Common myeloid progenitor, CD34-positive (primary cell): ENCODE measurements around the gene C16orf96.
A peak's percentile ranks its signal among the peaks of the same experiment; 100 is the strongest.

ENCODE experiments used
- CTCF ChIA-PET: fragments of 350-600 bp; sonication (Branson Sonifier 250); formaldehyde crosslinking; loops from one replicate; lab custom pipeline; 2021; ENCODE audit warnings: antibody characterized with exemption; lab: Charles Lee
- POLR2A ChIA-PET: fragments of 350-600 bp; sonication (Branson Sonifier 250); formaldehyde crosslinking; loops from one replicate; lab custom pipeline; 2021; ENCODE audit warnings: antibody characterized with exemption; lab: Charles Lee
- DNase-seq, 3 donors: peaks; one replicate each; pipeline versions ENCODE4 v3.0.0 to v3.0.0-alpha.2; 2013
- H3K27ac ChIP-seq, 2 experiments: 1 replicate in 1 of 2; 2 replicates in 1 of 2; pipeline ENCODE4 v1.7.0; 2013; ENCODE audit warnings: inconsistent platforms in 2 of 2, low read length in 2 of 2, mild to moderate bottlenecking in 2 of 2, low read depth in 1 of 2, moderate library complexity in 1 of 2; ENCODE audit not compliant: severe bottlenecking in 2 of 2, insufficient read depth in 1 of 2, poor library complexity in 1 of 2
- H3K27me3 ChIP-seq, 5 experiments: replicated peaks in 2 of 5; 1 replicate in 3 of 5; 2 replicates in 2 of 5; pipeline versions ENCODE4 v1.6.1 to v1.7.0; 2013; ENCODE audit warnings: low read length in 4 of 5, mild to moderate bottlenecking in 2 of 5, moderate library complexity in 2 of 5, inconsistent platforms in 1 of 5; ENCODE audit not compliant: insufficient read depth in 5 of 5, control insufficient read depth in 4 of 5
- H3K36me3 ChIP-seq, 4 experiments: 1 replicate in 2 of 4; 2 replicates in 2 of 4; pipeline versions ENCODE4 v1.6.1 to v1.7.0; 2013; ENCODE audit warnings: low read length in 3 of 4, control low read depth in 1 of 4, mild to moderate bottlenecking in 1 of 4; ENCODE audit not compliant: control insufficient read depth in 4 of 4, insufficient read depth in 4 of 4
- H3K4me1 ChIP-seq, 4 experiments: 1 replicate in 3 of 4; 2 replicates in 1 of 4; pipeline versions ENCODE4 v1.6.1 to v1.7.1; 2013; ENCODE audit warnings: low read length in 3 of 4, mild to moderate bottlenecking in 3 of 4, control low read depth in 1 of 4, inconsistent platforms in 1 of 4, moderate library complexity in 1 of 4; ENCODE audit not compliant: control insufficient read depth in 4 of 4, insufficient read depth in 4 of 4; ENCODE audit errors: control extremely low read depth in 1 of 4
- H3K4me3 ChIP-seq, 7 experiments: 1 replicate in 4 of 7; 2 replicates in 3 of 7; pipeline versions ENCODE4 v1.5.1 to v1.7.0; 2013; ENCODE audit warnings: mild to moderate bottlenecking in 7 of 7, low read length in 6 of 7, moderate library complexity in 6 of 7, inconsistent platforms in 2 of 7, low read depth in 2 of 7, control low read depth in 1 of 7; ENCODE audit not compliant: insufficient read depth in 4 of 7, control insufficient read depth in 1 of 7; ENCODE audit errors: extremely low read depth in 1 of 7
- H3K9me3 ChIP-seq, 5 experiments: 1 replicate in 4 of 5; 2 replicates in 1 of 5; pipeline versions ENCODE4 v1.6.1 to v1.7.1; 2013; ENCODE audit warnings: low read length in 4 of 5, mild to moderate bottlenecking in 2 of 5, inconsistent platforms in 1 of 5, low read depth in 1 of 5, moderate library complexity in 1 of 5; ENCODE audit not compliant: control insufficient read depth in 4 of 5, insufficient read depth in 2 of 5; ENCODE audit errors: control extremely low read depth in 1 of 5
- WGBS: methylation state at CpG from one replicate; pipeline ENCODE4 v1.1.5; 2013; ENCODE audit not compliant: insufficient coverage; 5-methylcytosine and 5-hydroxymethylcytosine counted together

The C16orf96 gene

GRCh38 chr16:4510747-4511426 lies 45.3 kb upstream of the C16orf96 start:
- H3K27ac ChIP-seq = peak overlapping the region in 1 of 2 experiments; percentile 11
- peaks cover 2 to 77% (median 37%) of the 10 kb centered on the region in 4 experiments for H3K36me3 ChIP-seq
- no peak for DNase-seq
- WGBS = 60% methylated on average over 7 of the region's 14 CpGs
- H3K9me3 ChIP-seq = peaks cover 0 to under 1% (median 0%) of the 10 kb centered on the region in 5 experiments
- ChIA-PET CTCF (interaction anchor here (0.7 to 15.2 kb wide), 11 partner anchors 8 to 445 kb away, joined by 3 to 375 read pairs (median 6); partner anchors contain the start of gene C16orf96), POLR2A (interaction anchor here (0.6 kb wide), 1 partner anchor 187 kb away, joined by 3 read pairs; no protein-coding TSS in a partner anchor)
- no peak overlapping the region for H3K4me3 ChIP-seq
- peaks cover 21 to 61% (median 59%) of the 10 kb centered on the region in 4 experiments for H3K4me1 ChIP-seq
- H3K27me3 ChIP-seq = no peaks in the 10 kb centered on the region

GRCh38 chr16:4511441-4512082 lies 44.6 kb upstream of the C16orf96 start:
- Histone ChIP-seq H3K4me1 (peaks cover 15 to 61% (median 55%) of the 10 kb centered on the region in 4 experiments), H3K9me3 (peaks cover 0 to 2% (median 0%) of the 10 kb centered on the region in 5 experiments), H3K27ac (peak overlapping the region in 1 of 2 experiments; percentile 49), H3K4me3 (no peak overlapping the region), H3K36me3 (peaks cover 2 to 71% (median 37%) of the 10 kb centered on the region in 4 experiments), H3K27me3 (no peaks in the 10 kb centered on the region)
- CTCF ChIA-PET = interaction anchor here (0.9 to 15.2 kb wide), 10 partner anchors 11 to 444 kb away, joined by 3 to 375 read pairs (median 5); partner anchors contain the start of genes C16orf96 and HMOX2
- WGBS = 74% methylated on average over 9 of the region's 9 CpGs
- DNase-seq = peak; percentile 65 to 73 (median 70)
- POLR2A ChIA-PET = interaction anchor here (0.6 kb wide), 1 partner anchor 186 kb away, joined by 3 read pairs; no protein-coding TSS in a partner anchor

GRCh38 chr16:4512473-4512872 lies 43.7 kb upstream of the C16orf96 start:
- ChIA-PET CTCF (interaction anchor here (1.0 to 15.2 kb wide), 6 partner anchors 12 to 443 kb away, joined by 3 to 375 read pairs (median 16); partner anchors contain the start of gene C16orf96), POLR2A (no interaction called here)
- H3K36me3 ChIP-seq = peaks cover 2 to 64% (median 35%) of the 10 kb centered on the region in 4 experiments
- no peak overlapping the region for H3K4me3 ChIP-seq
- peaks cover 14 to 69% (median 54%) of the 10 kb centered on the region in 4 experiments for H3K4me1 ChIP-seq
- peaks cover 0 to 2% (median 0%) of the 10 kb centered on the region in 5 experiments for H3K9me3 ChIP-seq
- DNase-seq = no peak
- no peaks in the 10 kb centered on the region for H3K27me3 ChIP-seq
- H3K27ac ChIP-seq = peak overlapping the region in 1 of 2 experiments; percentile 49
- WGBS = 93% methylated on average over 8 of the region's 10 CpGs

- Histone ChIP-seq H3K27ac (peak overlapping the region in 1 of 2 experiments; percentile 49), H3K27me3 (no peaks in the 10 kb centered on the region), H3K4me1 (peaks cover 14 to 77% (median 56%) of the 10 kb centered on the region in 4 experiments), H3K4me3 (no peak overlapping the region), H3K9me3 (peaks cover 0 to 2% (median 0%) of the 10 kb centered on the region in 5 experiments), H3K36me3 (peaks cover 2 to 58% (median 28%) of the 10 kb centered on the region in 4 experiments)
- CTCF ChIA-PET = interaction anchor here (0.9 to 15.2 kb wide), 5 partner anchors 24 to 129 kb away, joined by 3 to 375 read pairs (median 7); partner anchors contain the start of gene C16orf96
- no peak for DNase-seq
- POLR2A ChIA-PET = no interaction called here
- 90% methylated on average over 15 of the region's 19 CpGs for WGBS
Observed at GRCh38 chr16:4513086-4513860, 42.9 kb upstream of the C16orf96 start.

- peak overlapping the region; percentile 50 to 75 for H3K27ac ChIP-seq
- ChIA-PET CTCF (interaction anchor here (0.9 to 15.2 kb wide), 7 partner anchors 9 to 128 kb away, joined by 3 to 375 read pairs (median 5); partner anchors contain the start of gene C16orf96), POLR2A (interaction anchor here (0.6 kb wide), 1 partner anchor 22 kb away, joined by 5 read pairs; no protein-coding TSS in a partner anchor)
- peaks cover 0 to 52% (median 25%) of the 10 kb centered on the region in 4 experiments for H3K36me3 ChIP-seq
- H3K4me1 ChIP-seq = peaks cover 14 to 77% (median 56%) of the 10 kb centered on the region in 4 experiments
- H3K4me3 ChIP-seq = peak overlapping the region in 3 of 7 experiments; percentile 34 to 61 (median 48)
- DNase-seq = no peak
- 99% methylated on average over 6 of the region's 7 CpGs for WGBS
- peaks cover 0 to 2% (median 0%) of the 10 kb centered on the region in 5 experiments for H3K9me3 ChIP-seq
- H3K27me3 ChIP-seq = no peaks in the 10 kb centered on the region
Observed at GRCh38 chr16:4513881-4514280, 42.3 kb upstream of the C16orf96 start.

GRCh38 chr16:4514606-4515005 lies 41.5 kb upstream of the C16orf96 start:
- H3K4me1 ChIP-seq = peaks cover 14 to 83% (median 63%) of the 10 kb centered on the region in 4 experiments
- H3K36me3 ChIP-seq = peaks cover 0 to 45% (median 19%) of the 10 kb centered on the region in 4 experiments
- ChIA-PET POLR2A (interaction anchor here (0.6 kb wide), 3 partner anchors 8 to 22 kb away, joined by 3 to 5 read pairs (median 3); no protein-coding TSS in a partner anchor), CTCF (interaction anchor here (0.8 to 15.2 kb wide), 9 partner anchors 8 to 72 kb away, joined by 3 to 375 read pairs (median 4); partner anchors contain the start of gene C16orf96)
- H3K4me3 ChIP-seq = peak overlapping the region in 4 of 7 experiments; percentile 11 to 61 (median 41)
- no peak for DNase-seq
- 2% methylated on average over 6 of the region's 7 CpGs for WGBS
- no peaks in the 10 kb centered on the region for H3K27me3 ChIP-seq
- peak overlapping the region; percentile 50 to 75 for H3K27ac ChIP-seq
- peaks cover 0 to 2% (median 0%) of the 10 kb centered on the region in 5 experiments for H3K9me3 ChIP-seq
